Sigmoid colon (tissue), 7 donors: ENCODE data around the gene ZNF92. TPM values are rescaled to one million over a fixed set of nuclear protein-coding genes. Genes with fewer than 3 reads are reported as not detected.

Source experiments
- DNase-seq: peaks from one replicate; pipeline ENCODE4 v3.0.0-alpha.2; 2019
- H3K27ac ChIP-seq, 4 donors: fragments of 200-600 bp; sonication (generic); one replicate each; pipeline ENCODE4 v1.5.1; 2016 to 2019; ENCODE audit warnings: mild to moderate bottlenecking in 1 of 4
- H3K27me3 ChIP-seq, 3 donors: fragments of 200-600 bp; sonication (generic); one replicate each; pipeline ENCODE4 v1.5.1; 2019; ENCODE audit warnings: mild to moderate bottlenecking in 1 of 3
- H3K36me3 ChIP-seq, 4 donors: fragments of 200-600 bp; sonication (generic); one replicate each; pipeline ENCODE4 v1.5.1; 2016 to 2019
- H3K4me1 ChIP-seq, 4 donors: fragments of 200-600 bp; sonication (generic); one replicate each; pipeline ENCODE4 v1.5.1; 2017 to 2019
- H3K4me3 ChIP-seq, 4 donors: fragments of 200-600 bp; sonication (generic); one replicate each; pipeline ENCODE4 v1.5.1; 2017 to 2019; ENCODE audit warnings: mild to moderate bottlenecking in 2 of 4, moderate library complexity in 1 of 4
- H3K9me3 ChIP-seq, 4 donors: fragments of 200-600 bp in 3 of 4; sonication (generic) in 3 of 4; one replicate each; pipeline versions ENCODE4 v1.5.1 to v1.6.1; 2013 to 2019
- CTCF ChIP-seq, 4 experiments: fragments of 450-650 bp in 3 of 4; fragments of 200-600 bp in 1 of 4; IDR thresholded peaks; one replicate each; pipeline ENCODE4 v1.5.1; 2016 to 2019; ENCODE audit warnings: antibody characterized with exemption in 4 of 4, mild to moderate bottlenecking in 3 of 4, moderate library complexity in 2 of 4
- EP300 ChIP-seq, 4 donors: sonication (generic); formaldehyde crosslinking; IDR thresholded peaks; one replicate each; pipeline ENCODE4 v1.6.1; 2017; ENCODE audit warnings: antibody characterized with exemption in 4 of 4
- POLR2A ChIP-seq, 2 donors: fragments of 450-650 bp; IDR thresholded peaks; one replicate each; pipeline ENCODE4 v1.6.1; 2016; ENCODE audit warnings: antibody characterized with exemption in 2 of 2, mild to moderate bottlenecking in 2 of 2, moderate library complexity in 2 of 2
- POLR2AphosphoS5 ChIP-seq, 4 donors: sonication (generic); formaldehyde crosslinking; IDR thresholded peaks; one replicate each; pipeline ENCODE4 v1.6.1; 2017; ENCODE audit warnings: antibody characterized with exemption in 4 of 4
- WGBS, 2 donors: extraction: QIAGEN DNeasy Blood & Tissue Kit; methylation state at CpG; one replicate each; pipeline ENCODE4 v1.1.7; 2013; 5-methylcytosine and 5-hydroxymethylcytosine counted together
- intact Hi-C: fragments of 100-400 bp; cut with DNase I; formaldehyde crosslinking; loops from one replicate; pipeline ENCODE4 v1.15.1; 2023
- polyA plus RNA-seq, 3 donors: library from polyadenylated mRNA; stranded (reverse); fragments of 200-250 nt; gene quantifications; one replicate each; pipeline ENCODE4 v1.2.3, GENCODE V29; 2013
- total RNA-seq, 4 donors: library from RNA; depleted of rRNA; stranded (reverse); fragments of >200 nt; gene quantifications; one replicate each; pipeline ENCODE4 v1.1.0, GENCODE V29; 2016
- donor health status: healthy with polysubstance abuse.
- donor health status: Bipolar disorder and iron deficiency.
- donor health status: healthy.

ZNF92 gene
- total RNA-seq (1 to 10 TPM; 4.3 to 5.9 (median 4.9) TPM), polyA plus RNA-seq (1 to 10 TPM; 2.4 to 5.1 (median 4.9) TPM)

- intact Hi-C loops = no loop called here
- WGBS, 2 donors = 0% methylated on average over 44 of the region's 44 CpGs
- Histone ChIP-seq H3K27ac (peak within 1 kb of the TSS; percentile 81 to 93 (median 86)), H3K36me3 (no peaks in the 10 kb centered on the region), H3K9me3 (no peaks in the 10 kb centered on the region), H3K4me1 (peaks cover 0 to 18% (median 11%) of the 10 kb centered on the region in 4 donors), H3K27me3 (no peaks in the 10 kb centered on the region), H3K4me3 (peak within 1 kb of the TSS; percentile 63 to 90 (median 70))
- peak; percentile 97 for DNase-seq
- peak; percentile 78 to 96 (median 90) for TF ChIP-seq POLR2AphosphoS5 (IDR thresholded peaks at IDR 0.05)
- TF ChIP-seq CTCF (IDR thresholded peaks at IDR 0.05) = no peak
- TF ChIP-seq EP300 (IDR thresholded peaks at IDR 0.05) = no peak
- peak; percentile 73 to 86 for TF ChIP-seq POLR2A (IDR thresholded peaks at IDR 0.05)
These were observed at the start of gene ZNF92 for GRCh38 chr7:65373608-65374351. Gene ZNF92 (plus strand): TSS chr7:65373855. CDS start chr7:65373998, 143 bp downstream.

- no peak for DNase-seq
- TF ChIP-seq CTCF (IDR thresholded peaks at IDR 0.05) = no peak
- no peak overlapping the region for H3K27ac ChIP-seq
- H3K4me1 ChIP-seq = no peaks in the 10 kb centered on the region
- intact Hi-C loops = no loop called here
- WGBS, 2 donors = 92 to 95% methylated on average over 5 of the region's 5 CpGs
- no peaks in the 10 kb centered on the region for H3K9me3 ChIP-seq
- H3K36me3 ChIP-seq = no peaks in the 10 kb centered on the region
- H3K4me3 ChIP-seq = no peak overlapping the region
- H3K27me3 ChIP-seq = no peaks in the 10 kb centered on the region
These were observed 47.7 kb upstream of the ZNF92 start for GRCh38 chr7:65325793-65326432.

- Histone ChIP-seq H3K4me1 (no peaks in the 10 kb centered on the region), H3K9me3 (no peaks in the 10 kb centered on the region), H3K4me3 (no peak overlapping the region), H3K27ac (no peak overlapping the region), H3K36me3 (no peaks in the 10 kb centered on the region), H3K27me3 (no peaks in the 10 kb centered on the region)
- WGBS, 2 donors = 52 to 59% methylated on average over 2 of the region's 2 CpGs
- DNase-seq = no peak
- intact Hi-C loops = no loop called here
- no peak for TF ChIP-seq POLR2AphosphoS5 (IDR thresholded peaks at IDR 0.05)
- TF ChIP-seq CTCF (IDR thresholded peaks at IDR 0.05) = no peak
- TF ChIP-seq POLR2A (IDR thresholded peaks at IDR 0.05) = no peak
- TF ChIP-seq EP300 (IDR thresholded peaks at IDR 0.05) = no peak
These were observed 35.3 kb upstream of the ZNF92 start for GRCh38 chr7:65338346-65338745.

- no peaks in the 10 kb centered on the region for H3K36me3 ChIP-seq
- 90 to 91% methylated on average over 3 of the region's 3 CpGs for WGBS, 2 donors
- H3K27ac ChIP-seq = no peak overlapping the region
- no peak for DNase-seq
- H3K4me1 ChIP-seq = no peaks in the 10 kb centered on the region
- intact Hi-C loops = no loop called here
- H3K9me3 ChIP-seq = no peaks in the 10 kb centered on the region
- no peak overlapping the region for H3K4me3 ChIP-seq
- TF ChIP-seq POLR2AphosphoS5 (IDR thresholded peaks at IDR 0.05) (no peak), CTCF (IDR thresholded peaks at IDR 0.05) (no peak), EP300 (IDR thresholded peaks at IDR 0.05) (no peak)
- H3K27me3 ChIP-seq = no peaks in the 10 kb centered on the region
These were observed 34.4 kb upstream of the ZNF92 start for GRCh38 chr7:65339257-65339656.
